ENCODE results near the gene JPH3.

JPH3 gene

GRCh38 chr16:87681981-87682570, 79.8 kb downstream of the JPH3 start:
- DNase-seq (ENCODE audit: low spot score), result no peak

- no peak for DNase-seq (ENCODE audit: low spot score)
These were observed 80.6 kb downstream of the JPH3 start for GRCh38 chr16:87682852-87683399.

- no peak for DNase-seq (ENCODE audit: low spot score)
These were observed 81.9 kb downstream of the JPH3 start for GRCh38 chr16:87684106-87684677.

- no peak for DNase-seq (ENCODE audit: low spot score)
These were observed 82.5 kb downstream of the JPH3 start for GRCh38 chr16:87684711-87685404.

GRCh38 chr16:87685405-87685755, 83.1 kb downstream of the JPH3 start:
- DNase-seq (ENCODE audit: low spot score), result no peak

- no peak for DNase-seq (ENCODE audit: low spot score)
These were observed 83.5 kb downstream of the JPH3 start for GRCh38 chr16:87685766-87686165.

GRCh38 chr16:87686697-87687096, 84.4 kb downstream of the JPH3 start:
- no peak for DNase-seq (ENCODE audit: low spot score)

- DNase-seq (ENCODE audit: low spot score), result no peak
These were observed 85.0 kb downstream of the JPH3 start for GRCh38 chr16:87687126-87687910.

- DNase-seq (ENCODE audit: low spot score), result no peak
These were observed 85.8 kb downstream of the JPH3 start for GRCh38 chr16:87687998-87688529.

GRCh38 chr16:87688876-87689815, 86.8 kb downstream of the JPH3 start:
- DNase-seq (ENCODE audit: low spot score), result no peak

GRCh38 chr16:87689956-87690465, 87.7 kb downstream of the JPH3 start:
- no peak for DNase-seq (ENCODE audit: low spot score)

- no peak for DNase-seq (ENCODE audit: low spot score)
These were observed 88.8 kb downstream of the JPH3 start for GRCh38 chr16:87690911-87691685.

GRCh38 chr16:87691686-87692079, 89.4 kb downstream of the JPH3 start:
- DNase-seq (ENCODE audit: low spot score), result no peak

- no peak for DNase-seq (ENCODE audit: low spot score)
These were observed 89.9 kb downstream of the JPH3 start for GRCh38 chr16:87692176-87692575.

GRCh38 chr16:87692756-87693155, 90.4 kb downstream of the JPH3 start:
- no peak for DNase-seq (ENCODE audit: low spot score)

- no peak for DNase-seq (ENCODE audit: low spot score)
These were observed 91.5 kb downstream of the JPH3 start for GRCh38 chr16:87693827-87694226.

GRCh38 chr16:87694441-87695125, 92.3 kb downstream of the JPH3 start:
- no peak for DNase-seq (ENCODE audit: low spot score)

GRCh38 chr16:87695534-87695933, 93.2 kb downstream of the JPH3 start:
- no peak for DNase-seq (ENCODE audit: low spot score)

- no peak for DNase-seq (ENCODE audit: low spot score)
These were observed 94.4 kb downstream of the JPH3 start for GRCh38 chr16:87696726-87697125.

- no peak for DNase-seq (ENCODE audit: low spot score)
These were observed 94.9 kb downstream of the JPH3 start for GRCh38 chr16:87697256-87697655.

Data from CD4-positive, alpha-beta T cell treated with Interleukin-15 for 4 hours (primary cell).